Colon (tissue), 2 donors: ENCODE data around the gene HPSE2.
"Not testable (repeated sequence)": the region's sequence is repeated elsewhere in the genome, so short reads cannot be mapped to it uniquely, and the experiment has no call there.

Experiments used
- FAIRE-seq: peaks from 2 replicates; lab custom pipeline; 2012; peaks lifted over from hg19 to GRCh38; lab: Jason Lieb, UNC
- donor health status: control.
- donor health status: control.

HPSE2 gene

GRCh38 chr10:99235658-99236626, at the start of gene HPSE2:
Gene HPSE2, minus strand, starts transcription at chr10:99235852.
- no peak for FAIRE-seq

DNA sequence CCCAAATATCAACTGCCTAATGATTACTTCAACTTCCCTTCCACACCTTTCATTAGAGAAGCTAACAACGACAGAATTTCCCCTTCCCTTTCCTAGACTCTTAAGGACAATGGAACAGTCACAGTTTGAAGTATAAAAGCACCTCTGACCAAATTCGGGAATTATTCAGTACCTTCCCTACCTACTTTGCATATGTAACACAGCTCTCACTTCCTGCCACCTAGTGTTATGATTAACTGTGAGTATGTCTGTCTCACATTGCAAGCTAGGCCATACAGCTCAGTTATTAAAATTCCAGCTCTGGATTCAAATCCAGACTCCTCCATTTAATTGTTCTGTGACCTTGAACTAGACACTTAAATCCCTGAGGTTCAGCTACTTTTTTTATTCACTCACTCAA, 44.8 kb upstream of the HPSE2 start:
- no peak for FAIRE-seq

- no peak for FAIRE-seq
Measured at GRCh38 chr10:99279626-99280111, 44.0 kb upstream of the HPSE2 start.

DNA sequence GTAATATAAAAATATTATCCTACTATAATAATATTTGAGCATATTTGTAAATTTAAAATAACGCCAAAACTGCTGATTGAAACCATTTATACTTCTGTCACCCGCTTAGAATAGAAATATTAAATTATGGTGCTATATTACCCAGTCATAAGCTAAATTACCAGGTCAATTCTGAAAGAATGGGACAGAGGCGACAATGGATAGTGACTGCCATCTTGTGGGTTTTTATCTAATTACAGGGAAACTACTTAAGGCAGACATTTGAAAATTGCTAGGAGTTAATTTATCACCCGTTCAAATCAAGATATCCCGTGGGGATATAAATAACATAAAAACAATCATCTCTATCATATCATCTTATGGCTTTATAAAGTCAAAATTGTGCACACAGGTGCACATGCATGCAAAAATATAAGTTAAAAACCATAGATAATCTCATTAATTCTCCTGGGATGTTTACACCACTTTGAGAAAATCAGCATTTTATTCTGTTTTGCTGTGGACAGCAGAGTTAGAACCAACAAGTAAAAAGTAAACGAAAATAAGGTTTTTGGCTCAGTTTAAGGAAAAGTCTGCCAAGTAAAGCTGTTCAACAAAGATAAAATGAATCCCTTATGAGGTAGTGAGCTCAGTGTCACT, 41.3 kb upstream of the HPSE2 start:
- no peak for FAIRE-seq

DNA sequence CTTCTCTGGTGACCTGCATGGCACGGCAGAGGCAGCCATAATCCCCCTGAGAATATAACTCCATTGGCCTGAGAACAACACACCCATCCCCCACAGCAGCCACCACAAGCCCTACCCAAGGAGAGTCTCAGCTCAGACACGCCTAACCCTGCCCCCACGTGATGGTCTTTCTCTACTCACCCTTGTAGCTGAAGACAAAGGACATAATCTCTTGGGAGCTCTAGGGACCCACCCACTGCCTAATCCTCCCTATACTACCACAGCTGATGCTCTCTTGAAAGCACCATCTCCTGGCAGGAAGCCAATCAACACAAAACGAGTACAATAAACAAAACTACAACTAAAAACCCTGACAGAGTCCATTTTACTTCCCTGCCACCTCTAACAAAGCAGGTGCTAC, 30.7 kb upstream of the HPSE2 start:
- no peak for FAIRE-seq

- FAIRE-seq = no peak
Measured at GRCh38 chr10:99248824-99249223, 13.2 kb upstream of the HPSE2 start.

- FAIRE-seq = not testable (repeated sequence)
Measured at GRCh38 chr10:99247893-99248292, 12.2 kb upstream of the HPSE2 start.

GRCh38 chr10:99236627-99237309, 1.1 kb upstream of the HPSE2 start:
- FAIRE-seq = no peak

DNA sequence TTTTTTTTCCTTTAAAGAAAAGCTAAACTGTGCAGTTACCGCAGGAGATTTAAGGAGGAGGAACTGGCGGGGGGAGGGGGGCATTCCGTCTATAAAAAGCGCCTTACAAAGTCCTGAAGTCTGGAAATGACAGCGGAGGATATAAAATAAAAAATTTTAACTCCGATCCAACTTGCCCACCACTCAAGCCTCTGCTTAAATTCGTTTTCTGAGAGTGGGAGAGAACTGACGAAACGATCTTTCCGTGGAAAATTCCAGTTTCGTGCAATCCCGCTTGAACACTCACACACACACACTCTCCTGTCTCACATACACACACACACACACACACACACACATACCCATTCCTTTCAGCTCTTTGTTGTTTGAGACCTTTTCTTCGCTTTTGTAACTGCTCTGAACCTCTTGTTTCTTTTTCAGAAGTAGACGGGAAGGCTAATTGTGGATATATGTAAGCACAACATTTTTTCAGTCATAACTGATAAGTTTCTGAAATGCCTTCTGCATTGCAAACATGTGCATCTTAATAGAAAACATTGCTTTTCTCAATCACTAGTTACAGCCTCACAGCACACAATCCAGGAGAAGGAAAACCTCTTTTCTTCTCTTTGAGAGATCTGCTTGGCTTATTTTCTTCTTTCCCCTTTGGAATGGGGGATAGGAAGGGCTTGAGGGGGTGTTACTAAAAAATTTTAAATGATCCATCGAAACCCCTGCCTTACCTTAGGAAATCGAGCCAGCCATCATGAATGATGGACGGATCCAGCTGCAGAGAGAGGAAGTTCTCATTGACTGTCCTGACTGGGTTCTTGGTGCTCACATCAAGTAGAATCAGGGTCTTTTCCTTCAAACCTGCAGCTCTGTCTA, 628 bp downstream of the HPSE2 start:
- FAIRE-seq = no peak

DNA sequence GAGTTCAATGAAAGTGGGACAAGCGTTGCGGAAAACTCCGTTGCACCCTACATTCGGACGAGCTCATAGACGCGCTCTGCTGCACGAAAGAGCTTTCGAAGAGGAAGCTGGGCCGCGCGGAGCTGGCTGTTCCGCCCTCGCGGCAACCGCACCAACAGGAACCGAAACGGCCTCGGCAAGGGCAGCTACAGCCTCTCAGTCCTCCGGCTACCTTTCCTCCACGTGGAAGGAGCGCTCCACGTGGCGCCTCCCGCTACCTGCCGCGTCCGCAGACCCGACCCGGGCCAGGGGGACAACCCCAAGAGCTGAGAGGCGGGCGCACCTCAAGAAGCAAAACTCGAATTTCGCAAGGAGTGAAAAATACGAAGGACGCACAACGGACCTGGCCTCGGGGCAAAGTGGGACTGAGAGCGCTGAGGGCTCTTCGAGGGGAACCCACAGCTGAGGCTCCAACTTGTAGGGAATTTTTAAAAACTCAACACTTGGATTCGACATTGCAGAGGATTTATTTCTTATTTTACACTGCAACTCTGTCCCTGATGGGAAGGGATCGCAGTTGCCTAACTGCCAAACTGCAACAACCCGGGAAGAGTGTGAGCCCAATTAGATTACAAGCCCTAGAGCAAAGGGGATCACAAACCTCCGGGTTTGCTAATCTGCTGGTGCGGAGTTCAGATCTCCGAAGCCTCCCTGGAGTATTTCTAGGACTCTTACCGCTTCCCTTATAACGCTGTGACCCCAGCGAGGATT, 1.4 kb downstream of the HPSE2 start:
- no peak for FAIRE-seq

GRCh38 chr10:99233689-99234037, 2.0 kb downstream of the HPSE2 start:
- FAIRE-seq = no peak

DNA sequence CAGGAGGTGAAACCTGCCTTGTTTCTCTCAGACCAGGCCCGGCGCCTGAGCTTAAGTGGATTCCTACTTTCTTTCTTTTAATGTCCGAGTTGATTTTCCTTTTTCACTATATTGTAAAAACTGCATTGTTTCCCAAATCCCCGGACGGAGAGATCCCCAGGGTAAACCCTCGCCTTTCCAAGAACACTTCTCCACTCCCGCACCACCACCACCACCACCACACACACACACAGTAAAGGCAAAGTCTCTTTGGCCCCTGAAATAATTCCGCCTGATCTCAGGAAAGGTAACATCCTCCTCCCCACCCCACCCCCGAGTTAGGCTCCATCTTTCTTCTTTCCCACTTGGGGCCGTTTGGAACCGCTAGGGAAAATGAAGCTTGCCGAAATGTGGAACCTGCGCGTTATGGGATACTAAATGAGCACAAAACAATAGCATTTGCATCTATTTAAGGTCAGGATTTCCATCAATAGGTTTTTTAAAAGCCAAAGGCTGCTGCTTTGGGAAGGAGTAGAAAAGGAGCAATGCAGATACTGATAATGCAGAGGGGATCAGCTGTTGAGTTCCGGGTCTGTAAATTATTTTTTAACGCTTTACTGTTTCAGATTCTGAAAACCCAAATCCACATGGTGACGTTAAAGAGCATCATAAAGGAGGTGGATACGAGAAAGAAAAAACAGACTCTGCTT, 2.5 kb downstream of the HPSE2 start:
- no peak for FAIRE-seq

- FAIRE-seq = no peak
Measured at GRCh38 chr10:99232360-99232999, 3.2 kb downstream of the HPSE2 start.

DNA sequence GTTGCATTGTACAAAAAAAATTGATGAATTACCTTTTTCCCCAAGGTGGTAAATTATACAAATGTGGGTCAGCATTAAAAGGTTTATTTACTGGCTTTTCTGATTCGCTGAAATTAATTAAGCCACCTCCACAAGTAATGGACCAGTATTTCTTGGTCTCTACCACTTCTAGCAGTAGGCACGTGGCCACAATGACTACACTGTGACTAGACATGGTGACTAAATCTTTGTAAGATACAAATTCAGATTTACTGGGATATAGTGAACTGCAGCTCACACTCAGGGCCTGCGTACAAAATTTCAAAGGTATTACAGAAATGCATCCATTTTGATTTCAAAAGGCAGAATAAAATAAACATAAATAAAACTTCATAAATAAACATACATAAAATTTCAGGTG, 10.9 kb downstream of the HPSE2 start:
- no peak for FAIRE-seq

DNA sequence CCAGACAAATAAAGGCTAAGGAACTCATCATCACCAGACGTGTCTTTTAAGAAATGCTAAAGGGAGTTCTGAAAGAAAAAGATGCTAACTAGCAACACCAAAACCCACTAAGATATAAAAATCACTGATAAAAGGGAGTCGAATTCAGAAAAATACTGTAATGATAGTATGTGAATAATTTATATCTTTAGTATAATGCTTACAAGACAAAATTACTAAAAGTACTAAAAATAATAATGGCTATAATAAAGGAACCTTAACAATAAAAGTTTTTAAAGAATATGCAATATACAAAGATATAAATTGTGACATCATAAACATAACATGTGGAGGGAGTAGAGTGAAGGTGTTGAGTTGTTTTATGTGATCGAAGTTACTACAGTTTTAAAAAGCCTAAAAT, 28.3 kb downstream of the HPSE2 start:
- FAIRE-seq = no peak

GRCh38 chr10:99203310-99203709, 32.3 kb downstream of the HPSE2 start:
- no peak for FAIRE-seq

DNA sequence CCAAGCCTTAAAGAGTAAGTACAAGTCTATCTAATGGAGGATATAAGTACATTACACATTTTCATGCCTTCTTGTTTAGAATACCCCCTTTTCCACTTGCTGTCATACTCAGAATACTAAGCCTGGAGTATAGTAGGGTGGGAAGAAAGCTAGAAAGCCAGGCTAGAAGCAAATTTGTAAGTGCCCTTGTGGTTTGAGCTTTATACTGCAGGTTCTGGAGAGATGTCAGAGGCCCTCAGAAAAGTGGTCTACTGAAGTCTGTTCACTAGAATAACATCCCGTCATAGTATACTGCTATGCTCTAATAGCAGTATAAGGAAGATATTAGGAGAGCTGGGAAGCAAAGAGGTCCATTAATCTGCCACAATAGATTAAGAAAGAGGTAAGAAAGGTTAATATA, 62.7 kb downstream of the HPSE2 start:
- no peak for FAIRE-seq

- FAIRE-seq = no peak
Measured at GRCh38 chr10:99172128-99172738, 63.4 kb downstream of the HPSE2 start.

DNA sequence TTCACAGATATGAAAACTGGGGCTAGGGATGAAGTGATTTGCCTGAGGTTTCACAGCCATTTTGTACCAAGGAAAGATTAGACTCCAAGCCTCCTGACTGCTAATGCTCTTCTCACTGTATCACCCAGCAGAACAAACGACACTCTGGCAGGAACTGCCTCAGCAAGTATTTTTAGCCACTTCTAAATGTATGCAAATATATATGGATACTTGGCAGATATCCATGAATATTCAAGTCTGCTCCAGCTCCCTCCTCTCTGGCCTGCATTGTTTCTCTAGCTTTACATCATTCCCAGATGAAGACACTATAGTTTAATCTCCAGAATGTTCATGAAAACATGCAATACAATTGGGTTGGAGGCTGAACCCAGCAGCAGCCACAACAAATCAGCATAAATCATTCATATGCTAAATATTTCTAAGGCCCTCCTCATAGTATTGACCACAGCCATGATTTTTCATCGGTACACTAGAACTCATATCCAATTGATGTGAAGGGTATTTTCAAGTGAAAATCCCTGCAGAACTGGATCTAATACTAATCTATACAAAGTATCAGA, 65.5 kb downstream of the HPSE2 start:
- FAIRE-seq = no peak
